ENCODE results near the gene ULK1. TPM values are rescaled to one million over a fixed set of nuclear protein-coding genes. Genes with fewer than 3 reads are reported as not detected.

ULK1 gene
- total and polyA plus RNA-seq, 2 experiments from 2014 or later = 4.0 to 6.9 TPM

DNA sequence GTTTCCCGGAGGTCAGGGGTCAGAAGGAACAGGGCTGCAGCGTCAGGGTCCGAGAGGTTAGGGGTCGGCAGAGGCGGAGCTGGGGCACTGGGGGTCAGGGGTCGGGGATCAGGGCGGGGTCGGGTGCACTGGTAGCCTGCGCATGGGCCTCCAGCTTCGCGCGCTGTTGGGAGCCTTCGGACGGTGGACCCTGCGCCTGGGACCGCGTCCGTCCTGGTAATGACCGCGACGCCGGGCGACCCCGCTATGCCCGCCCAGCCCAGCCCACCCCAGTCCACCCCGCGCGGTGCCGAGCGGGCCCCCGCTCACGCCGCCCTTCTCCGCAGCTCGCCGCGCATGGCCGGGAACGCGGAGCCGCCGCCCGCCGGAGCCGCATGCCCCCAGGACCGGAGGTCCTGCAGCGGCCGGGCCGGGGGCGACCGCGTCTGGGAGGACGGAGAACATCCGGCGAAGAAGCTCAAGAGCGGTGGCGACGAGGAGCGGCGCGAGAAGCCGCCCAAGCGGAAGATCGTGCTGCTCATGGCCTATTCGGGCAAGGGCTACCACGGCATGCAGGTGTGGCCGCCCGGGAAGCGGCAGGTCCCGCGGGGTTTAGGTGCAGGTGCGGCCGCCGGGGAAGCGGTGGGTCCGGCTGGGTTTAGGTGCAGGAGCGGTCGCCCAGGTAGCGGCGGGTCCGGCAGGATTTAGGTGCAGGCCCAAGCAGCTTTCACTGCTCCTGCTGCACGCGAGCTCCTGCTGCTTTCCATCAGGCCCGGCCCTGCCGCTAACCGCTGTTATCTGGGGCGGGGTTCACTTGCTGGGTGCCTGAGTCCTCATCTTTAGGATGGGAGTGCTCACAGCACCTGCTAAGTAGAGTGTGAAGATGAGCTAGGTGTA lies 35.4 kb downstream of the ULK1 start:
- H3K9me3 ChIP-seq (ENCODE audit: low read depth) = no peaks in the 10 kb centered on the region
- H2AFZ ChIP-seq = peak overlapping the region; percentile 56
- no peaks in the 10 kb centered on the region for H3F3A ChIP-seq (ENCODE audit: insufficient read depth)
- H3K27ac ChIP-seq = no peak overlapping the region; the same call in 1 of the 2 replicates
- no peak for TF ChIP-seq EZH2 (IDR thresholded peaks at IDR 0.05; ENCODE audit: insufficient read depth, poor library complexity, severe bottlenecking)
- no peak for TF ChIP-seq EZH2phosphoT487 (IDR thresholded peaks at IDR 0.05; ENCODE audit: insufficient read depth, low read depth)
- peaks cover 47% of the 10 kb centered on the region for H3K79me2 ChIP-seq (ENCODE audit: insufficient read depth)
- peak overlapping the region; percentile 92 for H3K9ac ChIP-seq
- in situ Hi-C loops (cut with MboI) = no loop called here
- H3K4me3 ChIP-seq = peak overlapping the region; percentile 90
- H4K20me1 ChIP-seq (ENCODE audit: insufficient read depth) = no peaks in the 10 kb centered on the region
- no peaks in the 10 kb centered on the region for H3K27me3 ChIP-seq (replicated peaks; ENCODE audit: insufficient read depth)
- DNase-seq = peak; percentile 68
- H3K9me2 ChIP-seq (ENCODE audit: insufficient read depth) = no peaks in the 10 kb centered on the region
- no peaks in the 10 kb centered on the region for H3K4me1 ChIP-seq (ENCODE audit: insufficient read depth)
- peak overlapping the region; percentile 76 for H3K4me2 ChIP-seq (ENCODE audit: unreplicated experiment)
- 2 to 3% methylated on average over 54 to 67 of the region's 87 CpGs for WGBS, 2 experiments (ENCODE audit: low coverage in 1 of 2, low lambda C conversion rate in 2 of 2, missing lambda C conversion rate in 2 of 2)
- H3K36me3 ChIP-seq (ENCODE audit: low read depth) = peaks cover 17% of the 10 kb centered on the region; the same call in 1 of the 2 replicates

DNA sequence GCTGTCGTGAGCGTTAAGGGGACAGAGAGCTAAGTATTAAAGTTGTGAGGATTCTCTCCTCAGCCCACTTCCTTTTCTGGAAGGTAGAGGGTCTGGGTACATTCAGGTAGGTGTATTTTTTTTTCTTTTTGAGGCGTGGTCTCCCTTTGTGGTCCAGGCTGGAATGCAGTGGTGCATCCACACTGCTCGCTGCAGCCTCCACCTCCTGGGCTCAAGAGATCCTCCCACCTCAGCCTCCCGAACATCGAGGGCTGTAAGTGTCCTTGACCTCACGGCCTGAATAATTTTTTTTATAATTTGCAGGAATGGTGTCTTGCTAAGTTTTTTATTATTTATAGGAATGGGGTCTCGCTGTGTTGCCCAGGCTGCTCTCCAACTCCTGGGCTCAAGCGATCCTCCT lies 36.1 kb downstream of the ULK1 start:
- H3K4me2 ChIP-seq (ENCODE audit: unreplicated experiment) = peak overlapping the region; percentile 76
- peak overlapping the region; percentile 90 for H3K4me3 ChIP-seq
- H2AFZ ChIP-seq = no peak overlapping the region
- in situ Hi-C loops (cut with MboI) = no loop called here
- peaks cover 47% of the 10 kb centered on the region for H3K79me2 ChIP-seq (ENCODE audit: insufficient read depth)
- TF ChIP-seq EZH2phosphoT487 (IDR thresholded peaks at IDR 0.05; ENCODE audit: insufficient read depth, low read depth) = no peak
- DNase-seq = no peak
- H3F3A ChIP-seq (ENCODE audit: insufficient read depth) = no peaks in the 10 kb centered on the region
- peak overlapping the region; percentile 92 for H3K9ac ChIP-seq
- H3K9me2 ChIP-seq (ENCODE audit: insufficient read depth) = no peaks in the 10 kb centered on the region
- no peaks in the 10 kb centered on the region for H3K4me1 ChIP-seq (ENCODE audit: insufficient read depth)
- H3K27ac ChIP-seq = no peak overlapping the region
- no peaks in the 10 kb centered on the region for H3K27me3 ChIP-seq (replicated peaks; ENCODE audit: insufficient read depth)
- no peaks in the 10 kb centered on the region for H3K9me3 ChIP-seq (ENCODE audit: low read depth)
- 86 to 89% methylated on average over 9 of the region's 9 CpGs for WGBS, 2 experiments (ENCODE audit: low coverage in 1 of 2, low lambda C conversion rate in 2 of 2, missing lambda C conversion rate in 2 of 2)
- H3K36me3 ChIP-seq (ENCODE audit: low read depth) = peaks cover 17% of the 10 kb centered on the region; the same call in 1 of the 2 replicates
- no peaks in the 10 kb centered on the region for H4K20me1 ChIP-seq (ENCODE audit: insufficient read depth)

DNA sequence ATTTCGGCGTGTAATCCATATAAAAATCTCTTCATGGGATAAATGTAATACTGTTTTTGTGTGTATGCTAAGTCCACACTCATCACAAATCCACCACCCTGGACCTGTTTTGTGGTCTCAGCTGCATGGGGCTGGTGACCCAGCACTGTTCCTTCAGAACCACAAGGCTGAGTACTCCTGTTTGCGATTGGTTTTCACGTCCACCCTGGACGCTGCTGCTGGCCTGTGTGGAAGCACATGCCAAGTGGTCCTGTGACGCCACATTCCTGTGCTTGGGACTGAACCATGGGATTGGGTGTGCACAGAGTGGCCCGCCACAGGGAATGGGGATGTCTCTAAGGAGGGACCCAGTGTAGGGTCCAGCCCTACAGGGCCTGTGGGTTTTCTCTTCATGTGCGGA lies 39.0 kb downstream of the ULK1 start:
- no peak overlapping the region for H3K4me2 ChIP-seq (ENCODE audit: unreplicated experiment)
- H3K4me1 ChIP-seq (ENCODE audit: insufficient read depth) = no peaks in the 10 kb centered on the region
- H3K27me3 ChIP-seq (replicated peaks; ENCODE audit: insufficient read depth) = no peaks in the 10 kb centered on the region
- H3K9me2 ChIP-seq (ENCODE audit: insufficient read depth) = no peaks in the 10 kb centered on the region
- no peak overlapping the region for H3K27ac ChIP-seq
- H3K36me3 ChIP-seq (ENCODE audit: low read depth) = peaks cover 17% of the 10 kb centered on the region; the same call in 1 of the 2 replicates
- no peaks in the 10 kb centered on the region for H3K9me3 ChIP-seq (ENCODE audit: low read depth)
- in situ Hi-C loops (cut with MboI) = no loop called here
- H3K9ac ChIP-seq = no peak overlapping the region
- H2AFZ ChIP-seq = no peak overlapping the region
- TF ChIP-seq EZH2 (IDR thresholded peaks at IDR 0.05; ENCODE audit: insufficient read depth, poor library complexity, severe bottlenecking) = no peak
- TF ChIP-seq EZH2phosphoT487 (IDR thresholded peaks at IDR 0.05; ENCODE audit: insufficient read depth, low read depth) = no peak
- no peaks in the 10 kb centered on the region for H4K20me1 ChIP-seq (ENCODE audit: insufficient read depth)
- H3F3A ChIP-seq (ENCODE audit: insufficient read depth) = no peaks in the 10 kb centered on the region
- no peak overlapping the region for H3K4me3 ChIP-seq
- WGBS, 2 experiments (ENCODE audit: low coverage in 1 of 2, low lambda C conversion rate in 2 of 2, missing lambda C conversion rate in 2 of 2) = 99% methylated on average over 8 of the region's 8 CpGs
- DNase-seq = no peak
- peaks cover 47% of the 10 kb centered on the region for H3K79me2 ChIP-seq (ENCODE audit: insufficient read depth)

DNA sequence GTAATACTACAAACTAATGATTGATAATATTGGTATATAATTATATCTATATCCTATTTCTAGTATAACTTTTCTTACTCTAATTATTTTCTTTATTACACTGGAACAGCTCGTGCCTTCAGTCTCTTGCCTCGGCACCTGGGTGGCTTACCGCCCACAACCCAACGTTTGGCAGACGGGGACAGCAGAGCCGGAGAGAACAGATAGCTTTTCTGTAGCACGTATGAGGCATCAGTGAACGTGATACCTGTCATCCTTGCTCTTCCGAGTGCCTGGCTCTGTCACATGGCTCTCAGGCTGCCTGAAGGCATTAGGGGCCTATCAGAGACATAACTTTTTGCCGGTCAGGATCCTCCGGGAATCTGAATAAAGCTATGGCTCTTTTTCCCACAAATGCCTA lies 40.1 kb downstream of the ULK1 start:
- Histone ChIP-seq H3K27ac (no peak overlapping the region), H3K4me1 (ENCODE audit: insufficient read depth) (no peaks in the 10 kb centered on the region), H3F3A (ENCODE audit: insufficient read depth) (no peaks in the 10 kb centered on the region), H3K9ac (no peak overlapping the region), H2AFZ (no peak overlapping the region), H3K4me3 (no peak overlapping the region), H4K20me1 (ENCODE audit: insufficient read depth) (no peaks in the 10 kb centered on the region), H3K79me2 (ENCODE audit: insufficient read depth) (peaks cover 42% of the 10 kb centered on the region), H3K9me2 (ENCODE audit: insufficient read depth) (no peaks in the 10 kb centered on the region), H3K9me3 (ENCODE audit: low read depth) (no peaks in the 10 kb centered on the region), H3K27me3 (replicated peaks; ENCODE audit: insufficient read depth) (no peaks in the 10 kb centered on the region), H3K36me3 (ENCODE audit: low read depth) (peaks cover 17% of the 10 kb centered on the region; the same call in 1 of the 2 replicates), H3K4me2 (ENCODE audit: unreplicated experiment) (no peak overlapping the region)
- no peak for DNase-seq
- TF ChIP-seq EZH2phosphoT487 (IDR thresholded peaks at IDR 0.05; ENCODE audit: insufficient read depth, low read depth) = no peak
- no peak for TF ChIP-seq EZH2 (IDR thresholded peaks at IDR 0.05; ENCODE audit: insufficient read depth, poor library complexity, severe bottlenecking)
- 78 to 79% methylated on average over 11 of the region's 11 CpGs for WGBS, 2 experiments (ENCODE audit: low coverage in 1 of 2, low lambda C conversion rate in 2 of 2, missing lambda C conversion rate in 2 of 2)
- in situ Hi-C loops (cut with MboI) = no loop called here

All from GM23248 (cell line).